GM23248 (cell line): ENCODE results near the gene CPED1.

Experiments
- EZH2 ChIP-seq: fragments of 200-600 bp; sonication (generic); IDR thresholded peaks from 2 replicates; pipeline ENCODE4 v1.6.1; 2018; ENCODE audit warnings: antibody characterized with exemption, mild to moderate bottlenecking; ENCODE audit not compliant: insufficient read depth, poor library complexity, severe bottlenecking
- EZH2phosphoT487 ChIP-seq: fragments of 200-600 bp; sonication (generic); IDR thresholded peaks from 2 replicates; pipeline ENCODE4 v1.6.1; 2018; ENCODE audit warnings: antibody characterized with exemption, moderate library complexity, mild to moderate bottlenecking, low read depth; ENCODE audit not compliant: insufficient read depth

DNA sequence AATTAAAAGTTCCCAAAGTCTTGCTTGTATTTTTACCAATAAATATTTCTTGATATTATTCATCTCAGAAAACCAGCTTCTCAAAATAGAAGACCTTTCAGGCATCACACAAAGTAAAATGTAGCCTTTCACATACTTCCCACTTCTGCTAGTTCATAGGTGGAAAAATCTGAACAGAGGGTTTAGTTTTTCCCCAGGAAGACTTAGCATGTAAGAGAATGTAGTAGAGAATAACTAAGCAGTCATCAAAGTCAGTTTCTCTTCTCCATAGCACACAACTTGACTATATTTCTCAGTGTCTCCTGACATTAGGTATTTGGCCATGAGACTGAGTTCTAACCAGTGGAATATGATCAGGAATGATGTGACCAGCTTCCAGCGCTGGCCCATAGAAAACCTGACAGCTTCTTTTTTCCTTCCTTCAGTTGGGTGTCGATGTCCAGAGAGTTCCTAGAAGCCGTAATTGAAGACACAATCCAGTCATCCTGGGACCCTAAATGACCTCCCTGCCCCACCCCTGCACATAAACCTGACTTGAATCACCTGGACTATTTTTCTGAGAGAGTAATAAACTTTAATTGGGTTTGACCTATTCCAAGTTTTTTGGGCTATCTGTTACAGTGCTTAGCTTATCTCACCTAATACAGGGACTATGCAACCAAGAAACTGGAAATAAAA lies 272.8 kb downstream of the CPED1 start:
- no peak for TF ChIP-seq EZH2
- TF ChIP-seq EZH2phosphoT487: no peak
